Measurements from ENCODE around the gene SLC16A7.
"Not testable (repeated sequence)": the region's sequence is repeated elsewhere in the genome, so short reads cannot be mapped to it uniquely, and the experiment has no call there.

The SLC16A7 gene

DNA sequence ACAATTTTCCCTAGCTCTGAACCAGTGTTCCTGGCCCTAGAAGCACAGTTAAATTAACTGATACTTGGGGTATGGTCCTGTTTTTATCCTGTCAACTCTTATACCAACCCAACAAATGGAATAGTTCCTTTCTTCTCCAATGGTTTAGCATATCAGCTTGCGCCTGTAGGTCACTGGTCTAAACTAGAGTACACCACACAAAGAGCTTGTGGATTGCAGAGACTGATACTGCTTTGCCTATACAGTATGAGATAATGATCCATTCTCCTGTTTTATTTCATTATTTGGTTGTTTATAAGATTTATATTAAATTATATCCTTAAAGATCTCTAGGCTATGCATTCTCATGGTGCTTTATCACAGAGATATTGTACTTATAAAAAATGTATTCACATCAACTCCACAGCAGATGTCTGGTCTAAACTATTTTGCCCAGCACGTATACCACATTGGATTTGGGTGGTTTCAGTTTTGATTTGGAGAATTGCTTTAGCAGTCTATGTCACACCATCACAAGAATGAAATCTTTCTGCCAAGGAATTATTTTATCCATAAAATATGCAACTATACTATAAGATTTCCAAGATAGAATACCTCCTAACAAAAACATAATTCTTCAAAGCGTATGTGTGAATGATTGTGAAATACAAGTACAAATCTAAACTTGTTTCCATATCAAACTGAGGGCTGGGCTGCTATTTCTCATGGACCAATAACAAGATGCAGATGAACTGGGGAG lies 142.1 kb downstream of the SLC16A7 start:
- DNase-seq = no peak

DNA sequence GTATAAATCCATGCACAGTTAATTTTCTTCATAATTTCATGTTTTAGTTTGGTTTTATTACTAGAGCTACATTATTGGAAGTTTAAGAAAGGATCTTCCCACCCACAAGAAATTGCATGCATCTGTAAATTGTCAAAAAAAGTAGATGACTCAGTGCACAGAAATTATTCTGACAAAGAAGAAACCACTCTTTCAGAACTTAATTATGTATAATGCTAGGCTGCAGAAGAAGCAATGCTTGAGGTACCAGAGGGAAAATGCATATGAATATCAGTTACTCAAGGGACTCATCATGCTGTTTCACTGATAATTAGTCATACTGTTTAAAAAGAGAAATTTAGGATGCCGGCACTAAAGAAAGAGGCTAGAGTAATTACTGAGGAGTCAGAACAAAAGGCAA lies 147.0 kb downstream of the SLC16A7 start:
- DNase-seq = no peak

DNA sequence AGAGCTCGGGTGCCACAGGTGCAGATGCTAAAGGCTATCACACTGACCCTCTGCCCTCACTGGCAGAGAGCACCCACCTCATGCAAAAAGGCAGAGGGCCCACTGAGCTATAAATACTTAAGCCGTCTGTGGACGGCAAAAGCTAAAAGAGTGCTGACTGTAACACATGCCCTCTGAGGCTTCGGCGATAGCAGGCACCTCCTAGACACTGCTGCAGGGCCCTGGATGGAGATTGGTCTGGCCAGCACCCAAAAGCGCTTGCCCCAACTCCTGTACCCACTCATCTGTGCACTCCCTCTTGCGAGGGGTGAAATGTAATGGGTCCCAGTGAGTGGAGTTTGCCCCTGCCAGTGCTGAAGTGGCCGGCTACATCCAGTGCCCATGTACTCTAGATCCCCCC lies 148.7 kb downstream of the SLC16A7 start:
- DNase-seq = no peak

DNA sequence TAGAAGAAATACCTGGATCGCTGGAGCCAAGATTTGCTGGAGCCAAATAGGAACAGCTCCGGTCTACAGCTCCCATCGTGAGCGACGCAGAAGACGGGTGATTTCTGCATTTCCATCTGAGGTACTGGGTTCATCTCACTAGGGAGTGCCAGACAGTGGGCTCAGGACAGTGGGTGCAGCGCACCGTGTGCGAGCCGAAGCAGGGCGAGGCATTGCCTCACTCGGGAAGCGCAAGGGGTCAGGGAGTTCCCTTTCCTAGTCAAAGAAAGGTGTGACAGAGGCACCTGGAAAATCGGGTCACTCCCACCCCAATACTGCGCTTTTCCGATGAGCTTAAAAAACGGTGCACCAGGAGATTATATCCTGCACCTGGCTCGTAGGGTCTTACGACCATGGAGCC lies 155.3 kb downstream of the SLC16A7 start:
- not testable (repeated sequence) for DNase-seq

DNA sequence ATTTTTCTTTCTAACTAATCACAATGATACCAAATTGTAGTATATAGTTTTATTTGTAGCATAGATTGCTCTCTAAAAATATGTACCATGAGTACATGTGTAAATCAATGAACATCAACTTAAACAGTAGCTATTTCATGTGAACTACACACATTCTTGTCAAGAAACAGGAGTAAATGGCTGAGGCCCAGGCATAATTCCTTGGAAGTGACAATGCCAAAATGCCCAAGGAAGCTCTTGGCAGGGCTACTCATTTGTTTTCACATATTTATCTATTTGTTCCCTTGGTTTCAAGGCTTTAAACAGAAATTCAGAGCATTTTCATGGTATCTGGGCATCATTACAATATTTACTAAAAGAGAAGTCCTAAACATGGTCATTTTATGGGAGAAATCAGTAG lies 165.7 kb downstream of the SLC16A7 start:
- DNase-seq = no peak

DNA sequence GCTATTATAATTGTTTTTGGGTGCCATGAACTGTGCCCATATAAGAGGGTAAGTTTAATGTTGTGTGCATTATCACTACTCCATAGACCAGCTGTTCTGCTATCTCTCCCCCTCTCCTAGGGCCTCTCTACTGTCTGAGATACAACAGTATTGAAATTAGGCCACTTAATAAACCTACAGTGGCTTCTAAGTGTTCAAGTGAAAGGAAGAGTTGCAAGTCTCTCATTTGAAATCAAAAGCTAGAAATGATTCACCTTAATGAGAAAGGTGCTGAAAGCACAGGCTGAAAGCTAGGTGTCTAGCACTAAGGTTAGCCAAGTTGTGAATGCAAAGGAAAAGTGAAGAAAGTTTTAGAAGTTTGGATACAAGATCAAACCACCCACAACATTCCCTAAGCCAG lies 168.0 kb downstream of the SLC16A7 start:
- DNase-seq = no peak

DNA sequence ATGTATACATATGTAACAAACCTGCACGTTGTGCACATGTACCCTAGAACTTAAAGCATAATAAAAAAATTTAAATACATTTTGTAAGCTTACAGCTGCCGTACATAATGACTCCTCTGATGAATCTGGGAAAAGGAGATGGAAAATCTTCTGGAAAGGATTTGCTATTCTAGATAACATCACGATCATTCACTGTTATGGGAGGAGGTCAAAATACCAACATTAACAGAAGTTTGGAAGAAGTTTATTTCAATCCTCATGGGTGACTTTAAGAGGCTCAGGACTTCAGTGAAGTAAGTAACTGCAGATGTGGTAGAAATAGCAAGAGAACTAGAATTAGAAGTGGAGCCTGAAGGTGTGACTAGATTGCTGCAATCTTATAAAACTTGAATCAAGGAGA lies 172.2 kb downstream of the SLC16A7 start:
- DNase-seq = no peak

DNA sequence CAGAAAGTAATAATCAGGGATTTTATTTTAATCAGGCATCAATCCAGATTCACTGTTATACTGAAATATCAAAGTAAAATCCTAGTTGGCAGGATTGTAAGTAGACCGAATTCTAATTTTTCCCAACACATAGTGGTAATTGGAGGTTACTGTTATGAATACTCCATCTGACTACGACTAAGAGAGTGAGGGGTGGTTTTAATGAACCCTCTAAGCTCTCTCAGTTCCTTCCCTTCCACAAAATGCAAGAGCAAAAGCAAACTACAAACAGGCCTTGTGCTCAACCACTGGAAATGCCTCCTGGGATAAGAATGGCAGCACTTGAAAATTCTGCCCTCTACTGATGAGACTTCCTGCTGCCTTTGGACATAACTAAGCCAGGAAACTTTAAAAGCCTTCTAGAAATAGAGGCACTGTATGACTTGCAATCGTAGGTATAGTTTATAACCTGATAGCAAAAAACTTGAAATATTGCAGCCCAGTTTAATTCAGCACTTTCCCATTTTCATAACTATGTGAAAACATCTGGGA lies 184.8 kb downstream of the SLC16A7 start:
- no peak for DNase-seq

DNA sequence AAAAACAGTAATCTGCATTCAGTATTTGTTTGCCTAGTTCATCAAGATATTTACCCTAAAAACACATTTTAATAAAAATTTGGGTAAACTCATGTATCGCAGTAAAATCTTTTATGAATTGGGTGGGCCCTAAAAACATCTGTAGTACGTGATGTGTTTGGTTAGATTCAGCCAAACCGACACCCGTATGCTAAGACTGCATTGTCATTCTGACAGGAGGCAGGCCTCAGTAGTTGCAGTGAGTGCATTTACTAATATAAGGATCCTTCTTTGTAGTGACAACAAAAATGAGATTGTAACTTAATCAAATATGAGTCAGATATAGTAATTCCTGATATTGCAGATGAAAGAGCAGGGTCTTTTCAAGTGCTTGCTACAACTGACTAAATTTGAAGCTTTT lies 191.8 kb downstream of the SLC16A7 start:
- no peak for DNase-seq

DNA sequence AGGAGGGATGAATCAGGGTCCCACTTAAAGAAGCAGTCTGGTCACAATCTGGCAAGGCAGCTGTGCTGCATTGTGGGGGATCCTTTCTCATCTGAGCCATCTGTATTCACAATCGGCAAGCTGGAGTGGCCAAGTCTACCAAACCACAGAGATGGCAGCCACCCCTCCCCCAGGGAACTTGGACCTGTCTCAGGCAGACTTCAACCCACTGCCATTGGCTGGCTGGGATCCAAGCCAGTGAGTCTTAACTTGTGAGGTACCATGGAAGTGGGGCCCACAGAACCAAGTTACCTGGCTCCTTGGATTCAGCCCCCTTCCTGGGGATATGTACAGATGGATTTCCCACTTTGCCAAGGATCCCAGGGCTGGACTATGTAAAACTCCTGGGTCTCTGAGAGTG lies 196.8 kb downstream of the SLC16A7 start:
- DNase-seq = no peak

DNA sequence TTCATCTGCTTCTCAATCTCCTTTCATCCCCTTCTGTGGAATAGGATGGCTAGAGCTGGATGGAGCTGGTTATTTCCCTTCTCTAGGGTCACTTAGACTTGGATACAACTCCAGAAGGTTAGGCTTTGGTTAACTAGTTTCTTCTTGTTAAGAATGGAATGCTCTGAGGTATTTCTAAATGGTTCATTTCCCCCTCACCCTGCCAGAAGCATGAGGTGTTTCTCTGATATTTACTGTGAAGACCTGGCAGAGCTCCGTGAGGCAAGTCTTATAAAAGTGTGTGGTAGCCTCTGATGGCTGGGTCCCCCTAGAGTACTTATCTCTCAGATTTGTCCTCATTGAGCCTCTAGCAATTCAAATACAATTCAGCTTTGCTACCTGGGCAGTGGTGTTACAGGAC lies 207.9 kb downstream of the SLC16A7 start:
- DNase-seq = no peak

DNA sequence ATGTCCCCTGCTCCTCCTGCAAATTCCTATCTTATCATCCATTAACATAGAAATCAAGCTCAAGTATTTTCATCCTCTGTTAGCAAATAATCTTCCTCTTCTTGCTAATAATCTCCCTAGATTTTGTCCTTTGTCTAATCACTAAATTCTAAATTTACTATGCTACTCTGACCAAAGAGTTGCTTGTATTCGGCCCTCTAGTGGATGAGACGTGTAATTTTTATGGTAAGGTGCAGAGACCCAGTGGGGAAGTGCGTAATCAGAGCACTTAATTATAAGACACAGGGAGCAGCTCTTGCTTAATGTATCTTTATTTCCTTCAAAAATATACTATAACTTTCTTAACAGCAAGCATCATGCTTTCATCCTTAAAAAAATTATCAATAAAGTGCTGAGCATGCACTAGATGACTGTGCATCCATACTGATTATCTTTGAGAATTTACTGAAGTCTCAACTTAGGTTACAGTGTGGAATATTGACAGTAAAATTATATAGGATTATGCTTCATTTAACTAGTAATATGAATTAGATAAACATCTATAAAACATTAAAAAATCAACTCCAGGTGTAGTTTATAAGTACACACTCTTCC lies 212.6 kb downstream of the SLC16A7 start:
- no peak for DNase-seq

DNA sequence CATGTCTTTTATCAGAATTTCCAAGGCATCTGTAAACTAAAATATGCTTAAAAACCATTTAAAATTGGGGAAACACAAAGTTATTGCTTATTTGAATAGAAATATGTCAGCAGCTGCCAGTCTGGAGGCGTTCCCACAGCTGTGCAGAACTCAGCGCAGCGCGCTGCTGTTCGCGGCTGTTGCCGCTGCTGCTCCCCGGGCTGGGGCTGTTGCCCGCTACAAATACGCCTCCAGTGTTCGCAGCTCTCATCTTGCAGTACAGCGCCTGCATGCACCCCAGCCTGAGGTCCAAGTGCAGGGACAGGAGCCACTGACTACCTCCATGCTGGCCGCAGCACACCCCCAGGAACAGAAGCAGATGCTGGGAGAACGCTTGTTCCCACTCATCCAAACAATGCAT lies 216.2 kb downstream of the SLC16A7 start:
- no peak for DNase-seq

DNA sequence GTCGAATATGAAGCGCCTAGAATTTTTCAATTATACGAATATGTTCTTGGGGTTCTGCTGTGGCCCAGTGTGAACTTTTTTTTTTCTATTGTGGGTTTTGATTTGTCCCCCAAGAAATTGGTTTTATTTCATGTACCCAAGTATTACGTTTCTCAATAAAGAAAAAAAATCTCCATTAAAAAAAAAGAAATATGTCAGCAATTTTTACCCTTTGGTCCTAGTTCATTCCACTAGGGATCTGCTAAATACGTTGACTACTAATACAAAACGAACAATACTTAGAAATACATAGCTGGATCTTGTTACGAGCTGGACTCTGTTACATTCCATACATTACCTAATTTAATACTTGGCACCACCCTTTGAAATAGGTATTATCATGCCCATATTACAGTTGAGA lies 216.9 kb downstream of the SLC16A7 start:
- no peak for DNase-seq

DNA sequence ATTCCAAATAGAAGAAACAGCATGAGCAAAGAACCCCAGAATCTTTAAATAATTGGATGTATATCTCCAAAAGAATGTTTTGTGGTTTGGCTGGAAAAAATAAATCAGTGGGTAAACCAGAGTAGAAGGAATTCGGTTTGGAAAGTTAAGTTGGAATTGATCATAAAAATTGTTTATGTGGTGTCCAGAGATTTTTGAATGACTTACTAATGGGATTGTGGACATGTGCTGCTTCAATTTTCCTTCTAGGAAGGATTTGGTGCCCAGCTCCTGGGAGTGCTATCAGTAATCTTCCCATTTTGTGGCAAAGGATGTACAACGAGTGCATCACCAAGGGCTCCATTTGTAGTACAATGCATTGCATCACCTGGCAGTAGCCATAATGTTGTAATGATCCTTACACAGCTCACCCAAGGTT lies 224.8 kb downstream of the SLC16A7 start:
- no peak for DNase-seq

DNA sequence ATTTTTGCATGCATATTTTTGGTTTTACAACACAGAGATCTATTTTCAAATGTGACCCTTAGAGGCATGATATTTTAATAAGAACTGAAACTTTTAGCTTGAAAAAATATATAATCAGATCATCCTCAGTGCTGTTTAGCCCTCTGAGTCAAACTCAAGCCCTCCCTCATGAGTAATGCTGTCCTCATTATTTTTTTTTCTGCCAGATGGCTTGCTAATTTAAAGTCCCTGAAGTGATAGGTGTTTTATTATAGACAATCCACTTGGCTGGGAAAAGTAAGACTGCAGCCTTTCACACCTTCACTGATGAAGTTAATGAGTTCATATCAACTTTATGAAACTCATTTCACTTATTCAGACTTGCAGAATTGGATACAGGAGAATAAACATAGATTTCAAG lies 227.7 kb downstream of the SLC16A7 start:
- no peak for DNase-seq

DNA sequence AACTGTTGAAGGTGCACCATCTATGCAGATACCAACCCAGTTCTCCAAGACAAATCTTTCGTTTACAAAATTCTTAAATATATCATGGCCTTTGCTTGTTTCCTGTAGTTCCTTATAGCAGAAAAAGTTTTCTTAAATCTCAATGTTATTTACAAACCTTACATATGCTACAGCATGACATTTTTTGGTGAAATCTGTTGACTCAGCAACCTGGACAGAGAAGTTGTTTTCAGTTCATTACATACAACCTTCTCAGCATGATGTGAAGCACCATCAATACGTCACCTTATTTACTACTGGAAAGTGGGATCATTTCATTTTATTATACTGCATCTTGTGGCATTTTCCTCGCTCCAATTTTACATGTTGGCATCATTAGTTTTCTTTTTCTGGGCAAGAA lies 231.9 kb downstream of the SLC16A7 start:
- no peak for DNase-seq

DNA sequence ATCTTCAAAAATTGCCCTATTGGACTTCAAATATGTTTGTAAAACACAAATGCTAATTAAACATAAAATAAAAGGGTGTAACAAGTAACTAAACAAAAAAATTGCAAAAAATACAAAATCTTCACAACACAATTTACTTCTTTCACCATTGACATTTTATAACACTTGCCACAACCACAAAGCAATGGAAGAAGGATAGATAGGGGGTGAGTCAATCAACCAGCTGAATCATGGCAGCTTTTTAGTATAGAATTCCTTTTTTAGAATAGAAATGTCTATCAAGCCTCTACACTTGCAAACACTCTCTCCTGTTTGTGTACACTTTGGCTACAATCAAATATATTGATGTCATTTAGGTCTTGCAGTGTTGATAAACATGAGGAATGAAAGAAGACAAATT lies 232.7 kb downstream of the SLC16A7 start:
- DNase-seq = no peak

DNA sequence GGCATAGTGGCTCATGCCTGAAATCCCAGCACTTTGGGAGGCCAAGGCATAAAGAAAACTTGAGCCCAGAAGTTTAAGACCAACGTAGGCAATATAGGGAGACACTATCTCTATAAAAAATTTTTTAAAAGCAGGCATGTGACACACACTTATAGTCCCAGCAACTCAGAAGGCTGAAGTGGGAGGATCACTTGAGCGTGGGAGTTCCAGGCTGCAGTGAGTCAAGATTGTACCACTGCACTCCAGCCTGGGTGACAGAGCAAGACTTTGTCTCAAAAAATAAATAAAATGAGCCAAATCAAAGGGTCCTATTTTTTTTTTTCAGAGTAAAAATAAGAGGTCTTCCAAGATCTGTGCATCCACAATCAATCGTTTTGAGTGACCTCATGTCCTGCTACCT lies 237.6 kb downstream of the SLC16A7 start:
- DNase-seq = no peak

DNA sequence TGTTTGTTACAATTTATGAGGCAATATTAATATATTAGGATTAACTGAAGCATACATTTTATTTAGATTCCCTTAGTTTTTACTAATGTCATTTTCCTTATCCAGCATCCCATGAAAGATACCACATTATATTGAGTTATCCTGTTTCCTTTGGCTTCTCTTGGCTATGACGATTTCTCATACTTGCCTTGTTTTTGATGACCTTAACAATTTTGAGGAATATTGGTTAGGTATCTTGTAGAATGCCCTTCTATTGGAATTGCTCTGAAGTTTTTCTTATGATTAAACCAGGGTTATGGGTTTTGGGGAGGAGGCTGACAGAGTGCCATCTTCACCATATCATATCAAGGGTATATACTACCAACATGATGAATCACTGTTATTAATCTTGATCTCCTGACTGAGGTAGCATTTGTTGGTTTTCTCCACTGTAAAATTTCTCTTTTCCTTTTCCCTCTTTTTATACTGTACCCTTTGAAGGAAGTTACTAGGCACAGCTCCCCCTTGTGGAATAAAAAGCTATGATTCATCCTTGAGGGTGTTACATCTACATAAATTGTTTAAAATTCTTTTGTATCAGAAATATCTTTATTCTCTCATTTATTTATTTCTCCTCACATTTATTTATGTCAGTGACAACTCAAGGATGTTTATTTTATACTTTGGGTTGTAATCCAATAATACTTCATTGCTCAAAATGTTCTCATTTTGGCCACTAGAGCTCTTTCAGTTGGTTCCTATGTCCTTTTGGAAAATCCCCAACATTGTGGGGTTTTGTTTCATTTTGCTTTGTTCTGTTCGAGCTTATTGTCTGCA lies 239.0 kb downstream of the SLC16A7 start:
- no peak for DNase-seq
